ENCODE data around the gene KIF3C. TPM values are rescaled to one million over a fixed set of nuclear protein-coding genes. Genes with fewer than 3 reads are reported as not detected.
"Not testable (repeated sequence)": the region's sequence is repeated elsewhere in the genome, so short reads cannot be mapped to it uniquely, and the experiment has no call there.

Gene KIF3C
- total RNA-seq, 1 donor from 2014 or later = 5.3 TPM

DNA sequence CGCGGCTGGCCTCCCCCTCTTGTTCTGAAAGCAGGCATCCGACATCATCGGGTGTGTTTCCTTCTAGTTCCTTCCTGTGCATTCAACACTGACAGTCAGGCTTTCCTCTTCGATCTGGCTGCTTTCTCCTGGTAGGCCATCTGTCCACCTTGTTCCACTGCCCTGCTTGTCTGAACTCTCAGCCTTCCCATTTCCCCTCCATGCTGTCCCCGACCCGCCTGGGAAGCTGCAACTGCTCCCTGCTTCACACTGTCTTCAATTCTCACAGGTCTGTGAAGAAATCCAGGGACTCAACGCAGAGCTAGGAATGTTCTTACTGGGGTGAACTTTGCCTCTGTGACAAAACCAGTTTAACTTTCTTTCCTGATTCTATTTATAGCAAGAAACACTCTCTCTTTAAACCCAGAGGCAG is 43.0 kb downstream of the KIF3C start:
- Mint-ChIP-seq H3K27me3 (ENCODE audit: insufficient read depth) (no peaks in the 10 kb centered on the region), H3K9me3 (no peaks in the 10 kb centered on the region), H3K27ac (no peak overlapping the region), H3K4me3 (no peak overlapping the region), H3K36me3 (ENCODE audit: low read depth) (no peaks in the 10 kb centered on the region), H3K4me1 (ENCODE audit: low read depth) (no peaks in the 10 kb centered on the region)
- DNase-seq (ENCODE audit: low spot score) = no peak
- intact Hi-C loops (cut with micrococcal nuclease) = no loop called here

DNA sequence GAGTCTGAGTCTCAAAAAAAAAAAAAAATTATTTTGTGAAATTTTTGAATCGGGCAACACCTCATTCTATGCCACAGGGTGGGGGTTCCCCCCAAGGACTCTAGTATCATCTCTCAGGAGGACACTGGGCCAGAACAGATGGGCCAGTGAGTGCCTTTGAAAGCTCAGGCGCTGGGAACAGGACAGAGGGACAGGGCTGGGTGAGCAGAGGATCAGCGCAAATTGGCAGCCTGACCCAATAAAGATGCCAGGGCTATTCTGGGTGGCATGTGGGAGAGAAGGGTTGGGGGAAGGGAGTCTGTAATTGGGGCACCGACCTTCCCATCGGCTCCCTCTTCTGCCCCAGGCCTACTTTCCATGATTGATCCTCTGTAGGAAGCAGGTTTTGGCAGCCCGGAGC is 44.0 kb downstream of the KIF3C start:
- no peak for DNase-seq (ENCODE audit: low spot score)
- Mint-ChIP-seq H3K4me3 (no peak overlapping the region), H3K9me3 (no peaks in the 10 kb centered on the region), H3K27me3 (ENCODE audit: insufficient read depth) (no peaks in the 10 kb centered on the region), H3K4me1 (ENCODE audit: low read depth) (no peaks in the 10 kb centered on the region), H3K36me3 (ENCODE audit: low read depth) (no peaks in the 10 kb centered on the region), H3K27ac (no peak overlapping the region)
- intact Hi-C loops (cut with micrococcal nuclease) = no loop called here

DNA sequence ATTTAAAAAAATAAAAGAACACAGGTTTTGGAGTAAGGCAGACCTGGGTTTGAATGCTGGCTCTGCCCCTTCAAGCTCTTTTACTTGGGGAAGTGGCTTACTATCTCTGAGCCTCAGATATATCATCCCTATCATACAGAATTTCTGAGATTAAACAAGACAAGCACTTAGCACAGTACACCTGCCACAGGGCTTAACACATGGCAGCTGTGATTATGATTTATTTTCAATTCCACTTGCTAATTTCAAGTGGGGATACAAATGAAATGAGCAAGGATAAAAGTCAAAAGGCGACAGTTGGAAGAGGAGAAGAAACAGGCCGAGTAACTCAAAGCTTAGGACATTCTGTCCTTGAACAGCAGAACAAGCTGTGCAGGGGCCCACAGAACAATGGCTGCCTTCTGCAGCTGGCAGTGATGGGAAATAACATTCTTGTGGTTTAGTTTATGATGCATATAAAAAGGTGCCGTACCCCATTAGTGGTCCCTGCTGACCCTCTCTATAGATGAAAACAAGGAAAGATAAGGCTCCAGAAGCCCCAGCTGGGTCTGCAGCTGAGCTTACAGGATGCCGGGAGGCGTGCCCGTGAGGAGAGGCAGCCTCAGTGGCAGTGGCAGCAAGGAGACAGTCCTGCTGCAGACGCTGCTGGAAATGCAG is 45.3 kb downstream of the KIF3C start:
- Mint-ChIP-seq H3K36me3 (ENCODE audit: low read depth) (no peaks in the 10 kb centered on the region), H3K9me3 (no peaks in the 10 kb centered on the region), H3K4me1 (ENCODE audit: low read depth) (no peaks in the 10 kb centered on the region), H3K27ac (no peak overlapping the region), H3K4me3 (no peak overlapping the region), H3K27me3 (ENCODE audit: insufficient read depth) (no peaks in the 10 kb centered on the region)
- intact Hi-C loops (cut with micrococcal nuclease) = no loop called here
- DNase-seq (ENCODE audit: low spot score) = no peak

DNA sequence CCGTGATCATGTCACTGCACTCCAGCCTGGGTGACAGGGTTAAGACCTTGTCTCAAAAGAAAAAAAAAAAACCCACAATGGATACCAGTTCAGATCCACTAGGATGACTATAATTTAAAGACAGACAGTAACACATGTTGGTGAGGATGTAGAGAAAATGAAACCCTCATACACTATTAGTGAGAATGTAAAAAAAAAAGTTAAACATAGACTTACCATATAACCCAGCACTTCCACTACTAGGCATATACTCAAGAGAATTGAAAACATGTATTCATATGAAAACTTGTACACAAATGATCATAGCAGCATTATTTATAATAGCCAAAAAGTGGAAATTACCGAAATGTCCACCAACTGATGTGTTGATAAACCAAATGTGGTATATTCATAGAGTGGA is 48.7 kb downstream of the KIF3C start:
- no peak overlapping the region for H3K4me3 Mint-ChIP-seq
- H3K27ac Mint-ChIP-seq = no peak overlapping the region
- H3K36me3 Mint-ChIP-seq (ENCODE audit: low read depth) = no peaks in the 10 kb centered on the region
- H3K9me3 Mint-ChIP-seq = no peaks in the 10 kb centered on the region
- no peaks in the 10 kb centered on the region for H3K4me1 Mint-ChIP-seq (ENCODE audit: low read depth)
- intact Hi-C loops (cut with micrococcal nuclease) = no loop called here
- peaks cover 2% of the 10 kb centered on the region for H3K27me3 Mint-ChIP-seq (ENCODE audit: insufficient read depth)
- no peak for DNase-seq (ENCODE audit: low spot score)

DNA sequence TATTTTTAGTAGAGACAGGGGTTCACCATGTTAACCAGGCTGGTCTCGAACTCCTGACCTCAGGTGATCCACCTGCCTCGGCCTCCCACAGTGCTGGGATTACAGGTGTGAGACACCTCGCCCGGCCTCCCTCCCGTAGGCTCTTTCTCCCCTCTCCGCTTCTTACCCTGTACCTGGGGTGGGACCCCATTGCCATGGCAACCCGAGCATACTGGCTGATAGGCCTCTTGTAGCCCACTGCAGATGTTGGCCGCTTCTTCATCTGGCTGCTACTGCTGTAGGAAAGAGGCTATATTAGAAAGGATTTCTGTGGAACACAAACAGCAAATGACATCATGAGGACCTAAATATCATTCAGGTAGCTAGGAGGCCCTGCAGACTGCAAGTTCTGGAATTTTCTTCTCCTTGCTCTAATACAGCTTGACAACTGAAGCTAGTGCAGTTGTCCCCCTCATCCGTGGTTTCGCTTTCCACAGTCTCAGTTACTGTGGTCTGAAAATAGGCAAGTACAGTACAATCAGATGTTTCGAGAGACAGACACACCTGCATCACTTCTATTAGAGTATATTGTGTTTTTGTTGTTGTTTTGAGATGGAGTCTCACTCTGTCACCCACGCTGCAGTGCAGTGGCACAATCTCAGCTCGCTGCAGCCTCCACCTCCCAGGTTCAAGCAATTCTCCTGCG is 52.4 kb downstream of the KIF3C start:
- Mint-ChIP-seq H3K36me3 (ENCODE audit: low read depth) (no peaks in the 10 kb centered on the region), H3K9me3 (no peaks in the 10 kb centered on the region), H3K4me1 (ENCODE audit: low read depth) (no peaks in the 10 kb centered on the region), H3K27me3 (ENCODE audit: insufficient read depth) (peaks cover 2% of the 10 kb centered on the region), H3K27ac (no peak overlapping the region), H3K4me3 (no peak overlapping the region)
- intact Hi-C loops (cut with micrococcal nuclease) = no loop called here
- no peak for DNase-seq (ENCODE audit: low spot score)

DNA sequence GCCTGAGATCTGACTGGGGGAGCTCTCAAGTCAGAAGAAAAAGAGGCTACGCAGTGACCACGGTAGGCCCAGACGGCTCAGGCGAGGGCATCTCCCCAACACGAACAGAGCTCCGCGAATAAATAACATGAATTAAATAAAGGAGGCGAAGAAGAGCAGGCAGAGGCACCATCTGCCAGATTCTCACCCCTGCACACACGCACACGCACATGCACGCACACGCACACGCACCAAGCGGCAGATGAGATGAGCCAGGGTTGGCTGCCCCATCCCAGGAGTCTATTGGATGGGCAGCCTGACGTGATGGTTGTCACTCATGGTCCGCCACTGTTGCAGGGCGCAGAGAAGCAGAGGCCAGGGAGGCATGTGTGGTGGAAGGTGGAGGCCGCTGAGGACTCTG is 53.6 kb downstream of the KIF3C start:
- Mint-ChIP-seq H3K27me3 (ENCODE audit: insufficient read depth) (peaks cover 6% of the 10 kb centered on the region), H3K4me1 (ENCODE audit: low read depth) (no peaks in the 10 kb centered on the region), H3K36me3 (ENCODE audit: low read depth) (no peaks in the 10 kb centered on the region), H3K9me3 (no peaks in the 10 kb centered on the region), H3K4me3 (no peak overlapping the region), H3K27ac (no peak overlapping the region)
- no peak for DNase-seq (ENCODE audit: low spot score)
- intact Hi-C loops (cut with micrococcal nuclease) = no loop called here

DNA sequence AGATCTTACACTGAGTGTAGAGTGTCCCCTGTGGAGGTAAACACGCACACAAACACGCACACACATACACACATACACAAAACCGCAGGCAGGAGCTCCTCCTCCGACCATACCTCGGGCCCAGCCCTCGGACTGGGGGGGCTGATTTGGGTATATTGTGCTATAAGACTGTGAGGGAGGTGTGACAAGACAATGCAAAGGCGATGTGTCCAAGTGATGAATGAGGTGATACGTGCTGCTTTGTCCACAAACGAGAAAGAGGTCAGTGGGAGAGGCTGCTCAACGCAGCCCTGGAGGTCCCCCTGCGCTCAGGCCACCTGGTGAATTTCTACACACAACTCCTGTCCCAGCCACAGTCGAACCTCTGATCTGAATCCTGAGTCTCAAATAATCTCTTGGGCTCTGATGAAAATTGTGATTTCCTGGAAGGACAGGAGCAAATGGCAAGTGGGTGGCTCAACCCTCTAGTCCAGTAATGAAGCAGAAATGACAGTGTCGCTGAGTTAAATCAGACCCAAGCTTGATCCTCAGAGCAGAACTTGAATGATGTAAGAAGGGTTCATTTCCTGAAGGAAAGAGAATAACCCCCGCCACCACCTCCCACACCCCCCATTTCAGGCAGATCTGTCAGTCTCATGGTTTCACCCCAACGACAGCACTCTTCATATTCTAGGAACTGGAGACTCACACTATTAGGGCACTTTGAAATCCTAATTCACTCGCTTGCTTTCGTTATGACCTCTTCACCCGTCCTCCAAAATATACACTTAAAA is 55.1 kb downstream of the KIF3C start:
- Mint-ChIP-seq H3K36me3 (ENCODE audit: low read depth) (no peaks in the 10 kb centered on the region), H3K27ac (no peak overlapping the region), H3K4me1 (ENCODE audit: low read depth) (no peaks in the 10 kb centered on the region), H3K27me3 (ENCODE audit: insufficient read depth) (peaks cover 8% of the 10 kb centered on the region), H3K4me3 (no peak overlapping the region), H3K9me3 (no peaks in the 10 kb centered on the region)
- intact Hi-C loops (cut with micrococcal nuclease) = no loop called here
- no peak for DNase-seq (ENCODE audit: low spot score)

DNA sequence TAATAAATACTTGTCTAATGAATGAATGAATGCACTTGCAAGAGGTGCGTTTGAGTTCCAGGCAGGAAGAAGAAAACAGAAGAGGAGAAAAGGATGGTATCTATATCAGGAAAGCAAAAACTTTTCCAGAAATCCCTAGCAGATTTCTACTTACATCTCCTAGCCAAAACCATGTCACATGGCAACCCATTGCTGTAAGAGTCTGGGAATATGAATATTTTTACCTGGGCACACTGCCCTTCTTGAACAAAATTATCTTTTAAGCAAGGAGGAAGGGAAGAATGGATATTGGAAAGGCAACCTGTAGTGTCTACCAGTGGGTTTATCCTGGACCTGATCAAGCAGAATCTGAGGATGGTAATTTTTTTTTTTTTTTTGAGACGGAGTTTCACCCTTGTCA is 59.8 kb downstream of the KIF3C start:
- H3K36me3 Mint-ChIP-seq (ENCODE audit: low read depth) = no peaks in the 10 kb centered on the region
- no peak for DNase-seq (ENCODE audit: low spot score)
- peaks cover 8% of the 10 kb centered on the region for H3K27me3 Mint-ChIP-seq (ENCODE audit: insufficient read depth)
- H3K27ac Mint-ChIP-seq = no peak overlapping the region
- H3K4me3 Mint-ChIP-seq = no peak overlapping the region
- intact Hi-C loops (cut with micrococcal nuclease) = no loop called here
- H3K9me3 Mint-ChIP-seq = no peaks in the 10 kb centered on the region
- H3K4me1 Mint-ChIP-seq (ENCODE audit: low read depth) = no peaks in the 10 kb centered on the region

DNA sequence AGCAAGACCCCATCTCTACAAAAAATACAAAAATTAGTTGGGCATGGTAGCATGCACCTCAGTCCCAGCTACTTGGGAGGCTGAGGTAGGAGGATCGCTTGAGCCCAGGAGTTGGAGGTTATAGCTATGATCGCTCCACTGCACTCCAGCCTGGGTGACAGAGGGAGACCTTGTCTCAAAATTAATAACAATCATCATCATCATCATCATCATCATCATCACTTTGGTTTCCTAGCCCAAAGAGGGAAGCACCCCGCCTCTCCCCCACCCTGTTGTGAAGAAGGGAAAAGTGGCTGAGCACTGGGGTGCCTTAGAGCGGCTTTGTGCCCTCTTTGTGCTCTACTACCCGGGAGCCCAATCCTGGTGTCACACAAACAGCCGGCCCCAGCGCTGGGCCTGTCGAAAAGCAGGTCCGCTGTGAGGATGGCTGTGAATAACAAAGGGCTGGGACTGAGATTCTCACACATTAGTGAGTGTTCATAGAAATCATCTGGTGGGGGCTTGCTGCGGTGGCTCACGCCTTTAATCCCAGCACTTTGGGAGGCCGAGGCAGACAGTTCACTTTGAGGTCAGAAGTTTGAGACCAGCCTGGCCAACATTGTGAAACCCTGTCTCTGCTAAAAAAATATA is 61.4 kb downstream of the KIF3C start:
- DNase-seq (ENCODE audit: low spot score) = no peak
- Mint-ChIP-seq H3K36me3 (ENCODE audit: low read depth) (no peaks in the 10 kb centered on the region), H3K27ac (no peak overlapping the region), H3K9me3 (no peaks in the 10 kb centered on the region), H3K4me3 (no peak overlapping the region), H3K27me3 (ENCODE audit: insufficient read depth) (peaks cover 11% of the 10 kb centered on the region), H3K4me1 (ENCODE audit: low read depth) (peaks cover 10% of the 10 kb centered on the region)
- intact Hi-C loops (cut with micrococcal nuclease) = no loop called here

DNA sequence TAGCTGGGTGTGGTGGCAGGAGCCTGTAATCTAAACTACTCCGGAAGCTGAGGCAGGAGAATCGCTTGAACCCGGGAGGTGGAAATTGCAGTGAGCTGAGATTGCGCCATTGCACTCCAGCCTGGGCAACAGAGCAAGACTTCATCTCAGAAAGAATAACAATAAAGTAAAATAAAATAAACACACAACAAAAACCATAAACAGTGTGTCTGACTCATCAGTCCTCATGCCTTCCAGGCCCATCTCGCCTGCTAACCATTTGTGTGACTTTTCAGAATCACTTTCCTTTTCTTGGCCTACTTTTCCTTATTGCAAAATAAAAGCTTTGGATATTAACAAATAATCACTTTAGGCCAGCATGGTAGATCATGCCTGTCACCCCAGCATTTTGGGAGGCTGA is 62.0 kb downstream of the KIF3C start:
- no peaks in the 10 kb centered on the region for H3K9me3 Mint-ChIP-seq
- peaks cover 11% of the 10 kb centered on the region for H3K27me3 Mint-ChIP-seq (ENCODE audit: insufficient read depth)
- no peak for DNase-seq (ENCODE audit: low spot score)
- intact Hi-C loops (cut with micrococcal nuclease) = no loop called here
- peaks cover 11% of the 10 kb centered on the region for H3K4me1 Mint-ChIP-seq (ENCODE audit: low read depth)
- H3K27ac Mint-ChIP-seq = no peak overlapping the region
- H3K4me3 Mint-ChIP-seq = no peak overlapping the region
- H3K36me3 Mint-ChIP-seq (ENCODE audit: low read depth) = no peaks in the 10 kb centered on the region

DNA sequence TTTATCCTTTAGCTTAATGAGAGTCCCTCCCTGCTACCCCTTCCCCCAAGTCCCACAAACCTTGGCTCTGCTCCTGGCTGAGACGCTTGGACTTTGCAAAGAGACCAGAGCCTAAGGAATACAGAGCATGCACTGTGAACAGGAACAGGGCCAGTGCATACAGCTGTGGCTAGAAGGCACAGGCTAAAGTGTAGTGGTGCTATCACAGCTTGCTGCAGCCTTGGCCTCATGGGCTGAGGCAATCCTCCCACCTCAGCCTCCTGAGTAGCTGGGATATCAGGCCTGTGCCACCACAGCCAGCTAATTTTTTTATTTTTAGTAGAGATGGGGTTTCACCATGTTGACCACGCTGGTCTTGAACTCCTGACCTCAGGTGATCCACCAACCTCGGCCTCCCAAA is 64.5 kb downstream of the KIF3C start:
- Mint-ChIP-seq H3K27ac (no peak overlapping the region), H3K4me1 (ENCODE audit: low read depth) (peaks cover 11% of the 10 kb centered on the region), H3K4me3 (no peak overlapping the region), H3K27me3 (ENCODE audit: insufficient read depth) (peaks cover 8% of the 10 kb centered on the region), H3K9me3 (no peaks in the 10 kb centered on the region), H3K36me3 (ENCODE audit: low read depth) (no peaks in the 10 kb centered on the region)
- intact Hi-C loops (cut with micrococcal nuclease) = no loop called here
- no peak for DNase-seq (ENCODE audit: low spot score)

DNA sequence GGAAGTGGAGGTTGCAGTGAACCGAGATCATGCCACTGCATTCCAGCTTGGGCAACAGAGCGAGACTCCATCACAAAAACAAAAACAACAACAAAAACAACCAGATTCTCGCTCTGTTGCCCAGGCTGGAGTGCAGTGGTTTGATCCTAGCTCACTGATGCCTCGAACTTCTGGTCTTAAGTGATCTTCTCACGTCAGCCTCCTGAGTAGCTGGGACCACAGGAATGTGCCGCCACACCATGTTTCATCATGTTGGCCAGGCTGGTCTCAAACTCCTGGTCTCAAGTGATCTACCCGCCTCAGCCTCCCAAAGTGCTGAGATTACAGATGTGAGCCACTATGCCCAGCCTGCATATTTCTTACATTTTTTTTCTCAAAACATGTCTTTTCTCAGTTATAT is 64.9 kb downstream of the KIF3C start:
- H3K4me3 Mint-ChIP-seq; H3K9me3 Mint-ChIP-seq; H3K27me3 Mint-ChIP-seq (ENCODE audit: insufficient read depth); H3K36me3 Mint-ChIP-seq (ENCODE audit: low read depth); H3K27ac Mint-ChIP-seq; intact Hi-C loops (cut with micrococcal nuclease); DNase-seq (ENCODE audit: low spot score): not testable (repeated sequence)
- peaks cover 11% of the 10 kb centered on the region for H3K4me1 Mint-ChIP-seq (ENCODE audit: low read depth)
